Kidney glomerular epithelial cell (primary cell): Measurements from ENCODE around the gene SYT7.
"Not testable (repeated sequence)": the region's sequence is repeated elsewhere in the genome, so short reads cannot be mapped to it uniquely, and the experiment has no call there.

Source experiments
- DNase-seq: peaks from one replicate; lab custom pipeline; 2025; lab: John Stamatoyannopoulos, UW

Gene SYT7

GRCh38 chr11:61475433-61475832 lies 105.4 kb downstream of the SYT7 start:
- no peak for DNase-seq

DNA sequence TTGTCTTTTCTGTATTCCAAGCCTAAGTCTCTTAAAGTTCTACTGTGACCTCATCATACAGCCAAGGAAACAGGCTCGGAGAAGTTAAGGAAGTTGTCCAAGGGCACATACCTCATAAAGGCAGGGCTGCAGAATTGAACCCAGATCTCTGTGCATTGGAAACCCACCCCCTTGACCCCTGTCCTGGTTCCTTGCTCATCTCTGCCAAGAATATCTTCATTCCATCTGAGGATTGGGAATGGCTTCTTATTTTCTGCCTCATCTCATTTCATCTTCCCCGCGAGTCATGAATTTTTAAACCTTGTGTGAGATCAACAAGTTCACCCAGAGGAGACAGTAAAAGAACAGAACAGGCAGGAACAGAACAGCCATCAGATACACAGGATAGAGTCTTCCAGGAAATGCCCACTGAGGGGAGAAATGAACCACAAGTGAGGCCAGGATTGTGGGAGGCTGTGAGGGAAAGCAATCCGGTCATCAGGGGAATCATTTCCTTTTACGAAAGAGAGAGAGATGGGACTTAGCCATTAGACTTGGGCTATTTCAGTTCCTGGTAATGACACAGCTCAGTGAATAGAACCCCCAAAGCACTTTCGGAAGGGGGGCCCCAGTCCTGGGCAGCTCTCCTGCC lies 106.7 kb downstream of the SYT7 start:
- no peak for DNase-seq

DNA sequence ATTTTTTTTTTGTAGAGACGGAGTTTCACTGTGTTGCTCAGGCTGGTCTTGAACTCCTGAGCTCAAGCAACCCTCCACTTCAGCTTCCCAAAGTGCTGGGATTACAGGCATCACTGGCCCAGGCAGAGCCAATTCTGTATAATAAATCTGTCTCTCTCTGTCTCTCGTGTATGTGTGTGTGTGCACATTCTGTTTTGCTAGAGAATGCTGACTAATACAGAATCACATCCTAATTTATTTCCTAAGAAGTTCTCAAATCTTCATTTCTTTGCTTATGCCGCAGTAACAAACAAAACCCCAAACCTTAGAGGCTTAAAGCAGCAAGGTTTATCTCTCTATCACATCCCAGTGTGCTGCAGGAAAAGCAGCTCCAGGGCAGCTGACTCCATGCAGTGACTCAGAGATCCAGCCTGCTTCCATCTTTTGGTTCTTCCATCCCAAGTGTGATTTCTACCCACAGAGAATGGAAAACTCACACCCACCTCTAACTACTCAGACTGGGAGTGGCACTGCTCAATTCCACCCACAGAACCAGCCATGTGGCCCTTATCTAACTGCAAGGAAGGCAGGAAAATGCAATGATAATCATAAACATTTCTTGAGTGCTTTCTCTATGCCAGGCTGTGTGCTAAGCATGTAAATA lies 107.4 kb downstream of the SYT7 start:
- no peak for DNase-seq

- DNase-seq, result no peak
These were observed 108.0 kb downstream of the SYT7 start for GRCh38 chr11:61472868-61473267.

- DNase-seq, result no peak
These were observed 108.6 kb downstream of the SYT7 start for GRCh38 chr11:61472282-61472681.

DNA sequence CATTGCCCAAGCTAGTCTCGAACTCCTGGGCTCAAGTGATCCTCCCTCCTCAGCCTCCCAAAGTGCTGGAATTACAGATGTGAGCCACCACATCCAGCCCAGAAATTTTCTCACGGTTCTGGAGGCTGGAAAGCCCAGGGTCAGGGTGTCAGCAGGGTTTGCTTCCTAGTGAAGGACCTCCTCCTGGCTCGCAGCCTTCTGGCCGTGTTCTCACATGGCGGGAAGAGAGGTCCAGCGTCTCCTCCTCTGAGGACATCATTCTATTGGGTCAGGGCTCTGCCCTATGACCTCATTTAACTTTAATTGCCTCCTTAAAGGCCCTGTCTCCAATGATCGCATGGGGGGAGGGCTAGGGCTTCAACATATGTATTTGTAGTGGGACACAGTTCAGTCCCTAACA lies 112.9 kb downstream of the SYT7 start:
- no peak for DNase-seq

- DNase-seq, result not testable (repeated sequence)
These were observed 113.3 kb downstream of the SYT7 start for GRCh38 chr11:61467602-61468001.
